T-cell (primary cell): ENCODE data around the gene ST7. TPM values are rescaled to one million over a fixed set of nuclear protein-coding genes. Genes with fewer than 3 reads are reported as not detected.

ENCODE experiments used
- ATAC-seq, 4 experiments: fragments of 200-7000 bp in 3 of 4; fragments of 150-1000 bp in 1 of 4; cut with Tn5 transposase; replicated peaks in 1 of 4; 1 replicate in 3 of 4; 2 replicates in 1 of 4; pipeline ENCODE4 v1.10.0; 2021; ENCODE audit warnings: moderate library complexity in 3 of 4, mild to moderate bottlenecking in 2 of 4, moderate number of reproducible peaks in 1 of 4
- CTCF ChIA-PET, 2 donors: fragments of 300-600 bp; sonication (Branson Sonifier 250); formaldehyde crosslinking; loops; one replicate each; lab custom pipeline; 2022; ENCODE audit warnings: antibody characterized with exemption in 2 of 2; lab: Charles Lee
- POLR2A ChIA-PET, 2 donors: fragments of 300-600 bp; sonication (Branson Sonifier 250); formaldehyde crosslinking; loops; one replicate each; lab custom pipeline; 2022; ENCODE audit warnings: antibody characterized with exemption in 2 of 2; lab: Charles Lee
- DNase-seq, 35 experiments: peaks; one replicate each; pipeline versions ENCODE4 v3.0.0 to v3.0.0-alpha.2; 2013 to 2023
- H3K27ac ChIP-seq: one replicate; pipeline ENCODE4 v1.5.1; 2013; ENCODE audit warnings: low read length
- H3K27me3 ChIP-seq, 2 experiments: replicated peaks in 1 of 2; 1 replicate in 1 of 2; 2 replicates in 1 of 2; pipeline versions ENCODE4 v1.6.1 to v1.7.0; 2013; ENCODE audit warnings: low read length in 1 of 2, mixed read lengths in 1 of 2; ENCODE audit not compliant: control insufficient read depth in 2 of 2, insufficient read depth in 2 of 2; ENCODE audit errors: extremely low read depth in 1 of 2
- H3K36me3 ChIP-seq, 2 donors: 1 replicate in 1 of 2; 2 replicates in 1 of 2; pipeline versions ENCODE4 v1.6.1 to v1.7.0; 2013; ENCODE audit warnings: low read length in 1 of 2; ENCODE audit not compliant: control insufficient read depth in 2 of 2, insufficient read depth in 1 of 2; ENCODE audit errors: extremely low read depth in 1 of 2
- H3K4me1 ChIP-seq, 2 experiments: 1 replicate in 1 of 2; 2 replicates in 1 of 2; pipeline versions ENCODE4 v1.6.1 to v1.7.0; 2013; ENCODE audit warnings: low read length in 2 of 2, mixed read lengths in 1 of 2; ENCODE audit not compliant: insufficient read depth in 2 of 2, control insufficient read depth in 1 of 2; ENCODE audit errors: extremely low read depth in 1 of 2
- H3K4me3 ChIP-seq, 2 donors: 1 replicate in 1 of 2; 2 replicates in 1 of 2; pipeline versions ENCODE4 v1.5.1 to v1.7.0; 2013; ENCODE audit warnings: mild to moderate bottlenecking in 2 of 2, low read length in 1 of 2, moderate library complexity in 1 of 2; ENCODE audit not compliant: control insufficient read depth in 1 of 2; ENCODE audit errors: extremely low read depth in 1 of 2
- H3K9me3 ChIP-seq: 2 replicates; pipeline ENCODE4 v1.7.0; 2013
- H3K27ac Mint-ChIP-seq, 2 donors: one replicate each; pipeline ENCODE4 v1.8.0; 2020 to 2021; ENCODE audit warnings: mild to moderate bottlenecking in 2 of 2, mixed read lengths in 2 of 2
- H3K27me3 Mint-ChIP-seq, 2 donors: one replicate each; pipeline ENCODE4 v1.8.0; 2021 to 2022; ENCODE audit warnings: mixed read lengths in 2 of 2
- H3K36me3 Mint-ChIP-seq: one replicate; pipeline ENCODE4 v1.8.0; 2021; ENCODE audit warnings: mixed read lengths
- H3K4me1 Mint-ChIP-seq, 3 donors: one replicate each; pipeline ENCODE4 v1.8.0; 2020 to 2022; ENCODE audit warnings: mixed read lengths in 3 of 3, mild to moderate bottlenecking in 1 of 3
- H3K4me3 Mint-ChIP-seq, 3 donors: one replicate each; pipeline ENCODE4 v1.8.0; 2020 to 2022; ENCODE audit warnings: mild to moderate bottlenecking in 3 of 3, mixed read lengths in 3 of 3, moderate library complexity in 3 of 3
- H3K9me3 Mint-ChIP-seq, 3 donors: one replicate each; pipeline ENCODE4 v1.8.0; 2020 to 2022; ENCODE audit warnings: mixed read lengths in 3 of 3
- WGBS: methylation state at CpG from one replicate; pipeline ENCODE4 v1.1.5; 2013; ENCODE audit warnings: missing lambda C conversion rate; ENCODE audit not compliant: insufficient coverage; 5-methylcytosine and 5-hydroxymethylcytosine counted together
- total RNA-seq, 35 experiments: library from RNA in 6 of 35; stranded (reverse) in 6 of 35; fragments of 120-200 nt in 1 of 35; gene quantifications; one replicate each; pipeline versions ENCODE4 v1.2.1 to v1.2.4 and lab custom pipeline; 2013 to 2026

The ST7 gene
- total RNA-seq, 5 donors from 2014 or later (not counting 1 experiment from before 2014, with no cell fraction given): 3.3 to 6.1 (median 4.4) TPM

GRCh38 chr7:117011419-117012260 is 58.3 kb downstream of the ST7 start:
- POLR2A ChIA-PET: interaction anchor here in 1 of 2 donors (0.7 kb wide), 1 partner anchor 792 kb away, joined by 3 read pairs; no protein-coding TSS in a partner anchor
- Mint-ChIP-seq H3K4me1 (peaks cover 59 to 74% (median 72%) of the 10 kb centered on the region in 3 donors), H3K9me3 (no peaks in the 10 kb centered on the region), H3K4me3 (peak overlapping the region in 1 of 3 donors; percentile 68), H3K27ac (no peak overlapping the region), H3K27me3 (peaks cover 0 to 4% of the 10 kb centered on the region in 2 donors), H3K36me3 (no peaks in the 10 kb centered on the region)
- ATAC-seq (no peak), DNase-seq (no peak)
- Histone ChIP-seq H3K36me3 (no peaks in the 10 kb centered on the region), H3K27me3 (peaks cover 0 to 7% of the 10 kb centered on the region in 2 experiments), H3K4me1 (peaks cover 35 to 54% of the 10 kb centered on the region in 2 experiments), H3K4me3 (no peak overlapping the region), H3K9me3 (no peaks in the 10 kb centered on the region), H3K27ac (no peak overlapping the region)
- CTCF ChIA-PET: interaction anchor here (0.6 to 5.4 kb wide), 15 partner anchors 14 to 1157 kb away, joined by 3 to 27 read pairs (median 4); no protein-coding TSS in a partner anchor
- WGBS: 38% methylated on average over 5 of the region's 6 CpGs

GRCh38 chr7:117012284-117012683 is 59.0 kb downstream of the ST7 start:
- H3K4me3 ChIP-seq: no peak overlapping the region
- no peaks in the 10 kb centered on the region for H3K36me3 ChIP-seq
- ChIA-PET POLR2A (no interaction called here), CTCF (interaction anchor here (0.5 to 5.4 kb wide), 14 partner anchors 14 to 1158 kb away, joined by 3 to 27 read pairs (median 4); no protein-coding TSS in a partner anchor)
- peaks cover 0 to 7% of the 10 kb centered on the region in 2 experiments for H3K27me3 ChIP-seq
- peaks cover 28 to 48% of the 10 kb centered on the region in 2 experiments for H3K4me1 ChIP-seq
- Mint-ChIP-seq H3K27me3 (peaks cover 0 to 4% of the 10 kb centered on the region in 2 donors), H3K27ac (no peak overlapping the region), H3K4me1 (peaks cover 53 to 72% (median 70%) of the 10 kb centered on the region in 3 donors), H3K4me3 (no peak overlapping the region), H3K36me3 (no peaks in the 10 kb centered on the region), H3K9me3 (no peaks in the 10 kb centered on the region)
- no peak overlapping the region for H3K27ac ChIP-seq
- no peak for DNase-seq
- no peaks in the 10 kb centered on the region for H3K9me3 ChIP-seq
- no peak for ATAC-seq
- no CpG with 5 or more reads among the region's 2 CpGs for WGBS

- no peak overlapping the region for H3K4me3 ChIP-seq
- ChIA-PET POLR2A (no interaction called here), CTCF (interaction anchor here (0.5 to 5.4 kb wide), 12 partner anchors 15 to 118 kb away, joined by 3 to 27 read pairs (median 4); no protein-coding TSS in a partner anchor)
- no peaks in the 10 kb centered on the region for H3K9me3 ChIP-seq
- Mint-ChIP-seq H3K9me3 (no peaks in the 10 kb centered on the region), H3K4me3 (no peak overlapping the region), H3K4me1 (peaks cover 49 to 69% (median 67%) of the 10 kb centered on the region in 3 donors), H3K36me3 (no peaks in the 10 kb centered on the region), H3K27ac (no peak overlapping the region), H3K27me3 (peaks cover 0 to 4% of the 10 kb centered on the region in 2 donors)
- ATAC-seq (peak in 1 of 4 experiments; percentile 38), DNase-seq (peak in 1 of 35 experiments; percentile 50)
- H3K27me3 ChIP-seq: peaks cover 0 to 7% of the 10 kb centered on the region in 2 experiments
- no peaks in the 10 kb centered on the region for H3K36me3 ChIP-seq
- H3K4me1 ChIP-seq: peaks cover 24 to 43% of the 10 kb centered on the region in 2 experiments
- no peak overlapping the region for H3K27ac ChIP-seq
- no CpG with 5 or more reads among the region's 1 CpG for WGBS
Measured at GRCh38 chr7:117012696-117013095, 59.4 kb downstream of the ST7 start.

DNA sequence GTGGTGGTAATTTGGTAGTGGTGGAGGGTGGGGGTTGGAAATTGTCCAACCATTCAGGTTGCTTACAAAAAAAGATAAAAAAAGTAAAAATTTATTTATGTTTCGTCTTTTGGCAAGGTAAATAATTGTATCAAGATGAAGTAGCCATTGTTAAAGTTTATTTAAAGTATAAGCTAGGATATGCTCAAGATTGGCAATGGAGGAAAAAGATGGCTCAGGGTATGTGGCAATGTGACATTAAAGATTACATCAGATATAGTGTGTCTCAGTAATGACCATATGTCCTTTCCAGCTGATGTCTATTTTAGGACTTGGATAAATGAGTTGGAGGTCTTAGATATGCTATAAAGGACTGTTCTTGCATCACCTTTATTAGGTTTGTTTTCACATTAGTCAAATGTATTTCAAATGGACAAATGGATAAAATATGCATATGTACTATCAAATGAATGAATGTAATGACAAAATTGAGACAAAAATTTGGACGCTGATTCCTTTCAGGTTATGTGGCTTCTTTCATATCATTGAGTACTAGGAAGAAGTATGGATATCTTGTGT is 60.9 kb downstream of the ST7 start:
- no peak overlapping the region for H3K4me3 ChIP-seq
- no peaks in the 10 kb centered on the region for H3K9me3 Mint-ChIP-seq
- no peaks in the 10 kb centered on the region for H3K36me3 Mint-ChIP-seq
- H3K4me1 Mint-ChIP-seq: peaks cover 35 to 56% (median 53%) of the 10 kb centered on the region in 3 donors
- no peak overlapping the region for H3K4me3 Mint-ChIP-seq
- ChIA-PET CTCF (interaction anchor here in 1 of 2 donors (1.4 kb wide), 1 partner anchor 26 kb away, joined by 7 read pairs; no protein-coding TSS in a partner anchor), POLR2A (no interaction called here)
- ATAC-seq (no peak), DNase-seq (no peak)
- H3K27me3 Mint-ChIP-seq: peaks cover 0 to 4% of the 10 kb centered on the region in 2 donors
- H3K9me3 ChIP-seq: no peaks in the 10 kb centered on the region
- peaks cover 21 to 29% of the 10 kb centered on the region in 2 experiments for H3K4me1 ChIP-seq
- H3K27ac Mint-ChIP-seq: no peak overlapping the region
- WGBS: 100% methylated on average over 1 of the region's 2 CpGs
- no peak overlapping the region for H3K27ac ChIP-seq
- H3K27me3 ChIP-seq: peaks cover 0 to 7% of the 10 kb centered on the region in 2 experiments
- H3K36me3 ChIP-seq: no peaks in the 10 kb centered on the region

DNA sequence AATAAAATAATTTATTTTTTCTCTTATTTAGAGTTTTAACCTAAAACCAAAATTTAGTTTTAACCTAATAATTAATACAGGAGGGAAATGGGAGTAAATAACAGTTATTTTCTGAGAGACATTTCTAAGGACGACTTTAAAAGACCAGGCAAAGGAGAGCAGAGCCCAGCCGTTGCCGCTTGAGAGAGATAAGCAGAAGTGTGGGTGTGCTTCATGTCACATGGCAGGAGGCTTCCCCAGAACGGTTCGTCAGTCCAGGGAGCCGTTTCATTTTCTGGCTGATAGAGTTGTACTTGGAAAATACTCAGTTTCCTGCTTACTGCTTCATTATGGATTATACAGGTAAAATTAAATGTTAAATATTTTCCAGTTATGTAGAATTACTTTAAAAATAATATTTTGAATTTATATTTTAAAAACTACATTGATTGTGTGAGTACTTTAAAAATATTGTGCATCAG is 61.4 kb downstream of the ST7 start:
- 45% methylated on average over 3 of the region's 6 CpGs for WGBS
- Histone ChIP-seq H3K4me1 (peaks cover 19 to 23% of the 10 kb centered on the region in 2 experiments), H3K27me3 (peaks cover 0 to 7% of the 10 kb centered on the region in 2 experiments), H3K4me3 (no peak overlapping the region), H3K9me3 (no peaks in the 10 kb centered on the region), H3K27ac (no peak overlapping the region), H3K36me3 (no peaks in the 10 kb centered on the region)
- peaks cover 30 to 51% (median 48%) of the 10 kb centered on the region in 3 donors for H3K4me1 Mint-ChIP-seq
- H3K4me3 Mint-ChIP-seq: no peak overlapping the region
- ATAC-seq: peak in 2 of 4 experiments; percentile 44 to 66
- H3K36me3 Mint-ChIP-seq: no peaks in the 10 kb centered on the region
- H3K27ac Mint-ChIP-seq: no peak overlapping the region
- H3K27me3 Mint-ChIP-seq: peaks cover 0 to 4% of the 10 kb centered on the region in 2 donors
- ChIA-PET POLR2A (no interaction called here), CTCF (no interaction called here)
- DNase-seq: peak in 5 of 35 experiments; percentile 1 to 29 (median 3)
- no peaks in the 10 kb centered on the region for H3K9me3 Mint-ChIP-seq
